ENCODE results near the gene CPNE8. TPM values are rescaled to one million over a fixed set of nuclear protein-coding genes. Genes with fewer than 3 reads are reported as not detected.

The CPNE8 gene
- total RNA-seq, 2 donors from 2014 or later: 8.7 to 18.0 TPM

- Histone ChIP-seq H3K4me3 (ENCODE audit: low read length) (no peak overlapping the region), H3K36me3 (ENCODE audit: control insufficient read depth, insufficient read depth, low read length) (no peaks in the 10 kb centered on the region), H3K27me3 (ENCODE audit: control insufficient read depth, insufficient read depth, low read length, poor library complexity, severe bottlenecking) (no peaks in the 10 kb centered on the region), H3K4me1 (ENCODE audit: control insufficient read depth, insufficient read depth, low read length) (no peaks in the 10 kb centered on the region), H3K9me3 (ENCODE audit: control insufficient read depth, low read length) (peaks cover 15% of the 10 kb centered on the region), H3K27ac (ENCODE audit: low read depth, low read length) (no peak overlapping the region), H3K9ac (ENCODE audit: extremely low read depth, low read length, poor library complexity, severe bottlenecking) (no peak overlapping the region)
- Mint-ChIP-seq H3K27ac (no peak overlapping the region), H3K36me3 (ENCODE audit: low read depth) (peaks cover 14% of the 10 kb centered on the region), H3K4me1 (peaks cover 7% of the 10 kb centered on the region), H3K9me3 (peaks cover 16% of the 10 kb centered on the region), H3K4me3 (no peak overlapping the region), H3K27me3 (ENCODE audit: insufficient read depth) (no peaks in the 10 kb centered on the region)
- WGBS, 2 experiments (ENCODE audit: insufficient coverage in 1 of 2, insufficient read length in 1 of 2): 94% methylated on average over 3 to 5 of the region's 5 CpGs
- TF ChIP-seq CTCF (conservative IDR thresholded peaks at IDR 0.05): no peak
- no peak for DNase-seq
Observed at GRCh38 chr12:38889297-38889815, 16.0 kb downstream of the CPNE8 start.

GRCh38 chr12:38887770-38888169 lies 17.6 kb downstream of the CPNE8 start:
- no peak for DNase-seq
- Histone ChIP-seq H3K4me3 (ENCODE audit: low read length) (no peak overlapping the region), H3K27ac (ENCODE audit: low read depth, low read length) (no peak overlapping the region), H3K9ac (ENCODE audit: extremely low read depth, low read length, poor library complexity, severe bottlenecking) (no peak overlapping the region), H3K4me1 (ENCODE audit: control insufficient read depth, insufficient read depth, low read length) (no peaks in the 10 kb centered on the region), H3K36me3 (ENCODE audit: control insufficient read depth, insufficient read depth, low read length) (no peaks in the 10 kb centered on the region), H3K27me3 (ENCODE audit: control insufficient read depth, insufficient read depth, low read length, poor library complexity, severe bottlenecking) (no peaks in the 10 kb centered on the region), H3K9me3 (ENCODE audit: control insufficient read depth, low read length) (peaks cover 16% of the 10 kb centered on the region)
- Mint-ChIP-seq H3K27ac (no peak overlapping the region), H3K36me3 (ENCODE audit: low read depth) (peaks cover 14% of the 10 kb centered on the region), H3K27me3 (ENCODE audit: insufficient read depth) (no peaks in the 10 kb centered on the region), H3K4me1 (peaks cover 8% of the 10 kb centered on the region), H3K4me3 (no peak overlapping the region), H3K9me3 (peaks cover 17% of the 10 kb centered on the region)
- TF ChIP-seq CTCF (conservative IDR thresholded peaks at IDR 0.05): no peak
- WGBS, 2 experiments (ENCODE audit: insufficient coverage in 1 of 2, insufficient read length in 1 of 2): 98 to 100% methylated on average over 1 of the region's 1 CpG

- Histone ChIP-seq H3K27ac (ENCODE audit: low read depth, low read length) (no peak overlapping the region), H3K36me3 (ENCODE audit: control insufficient read depth, insufficient read depth, low read length) (no peaks in the 10 kb centered on the region), H3K4me3 (ENCODE audit: low read length) (no peak overlapping the region), H3K9me3 (ENCODE audit: control insufficient read depth, low read length) (peaks cover 16% of the 10 kb centered on the region), H3K27me3 (ENCODE audit: control insufficient read depth, insufficient read depth, low read length, poor library complexity, severe bottlenecking) (no peaks in the 10 kb centered on the region), H3K4me1 (ENCODE audit: control insufficient read depth, insufficient read depth, low read length) (no peaks in the 10 kb centered on the region), H3K9ac (ENCODE audit: extremely low read depth, low read length, poor library complexity, severe bottlenecking) (no peak overlapping the region)
- Mint-ChIP-seq H3K27ac (no peak overlapping the region), H3K27me3 (ENCODE audit: insufficient read depth) (no peaks in the 10 kb centered on the region), H3K4me3 (no peak overlapping the region), H3K9me3 (peaks cover 19% of the 10 kb centered on the region), H3K4me1 (peaks cover 8% of the 10 kb centered on the region), H3K36me3 (ENCODE audit: low read depth) (peaks cover 9% of the 10 kb centered on the region)
- 100% methylated on average over 1 of the region's 1 CpG for WGBS, 2 experiments (ENCODE audit: insufficient coverage in 1 of 2, insufficient read length in 1 of 2)
- no peak for DNase-seq
- no peak for TF ChIP-seq CTCF (conservative IDR thresholded peaks at IDR 0.05)
Observed at GRCh38 chr12:38886931-38887330, 18.5 kb downstream of the CPNE8 start.
